ENCODE data around the gene FKBP11.

DNA sequence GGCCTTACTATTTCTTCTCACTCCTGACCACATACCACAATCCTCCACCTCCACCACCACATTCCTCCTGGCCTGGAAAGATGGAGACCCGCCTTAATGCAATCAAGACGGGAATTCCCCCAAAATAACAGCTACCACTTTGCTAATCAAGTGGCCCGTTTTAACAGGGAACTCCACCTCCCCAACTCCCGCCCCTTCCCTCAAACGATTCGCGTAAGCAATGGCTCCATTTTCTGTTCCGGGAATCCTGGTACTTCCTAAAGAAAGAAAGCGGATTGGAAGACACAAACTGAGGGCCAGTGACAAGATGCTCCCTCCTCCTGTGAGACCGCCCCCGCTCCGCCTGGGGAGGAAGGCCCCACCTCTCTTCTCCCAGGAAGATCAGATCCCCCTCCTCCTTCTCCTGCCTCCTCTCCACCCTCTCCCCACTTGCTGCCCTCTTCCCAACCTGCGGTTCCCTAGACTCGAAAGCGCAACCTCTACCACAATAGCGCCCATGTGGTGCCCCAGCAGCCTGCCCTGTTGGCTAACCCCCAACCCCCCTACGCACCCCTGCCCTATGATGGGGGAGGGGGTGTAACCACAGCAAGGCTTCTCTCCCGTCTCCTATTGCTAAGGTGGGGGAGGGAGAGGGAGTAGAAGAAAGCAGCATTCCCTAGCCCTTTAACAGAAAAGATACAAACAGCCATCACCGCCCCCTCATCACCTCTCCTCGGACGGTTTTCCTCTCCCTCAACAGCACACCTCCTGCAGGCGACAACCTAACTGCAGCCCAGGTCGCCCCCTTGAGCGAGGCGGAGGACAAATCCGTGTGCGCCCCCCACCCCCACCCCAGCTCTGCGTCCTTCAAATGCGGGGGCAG, 31.2 kb upstream of the FKBP11 start:
- TF ChIP-seq, protein P1, sequence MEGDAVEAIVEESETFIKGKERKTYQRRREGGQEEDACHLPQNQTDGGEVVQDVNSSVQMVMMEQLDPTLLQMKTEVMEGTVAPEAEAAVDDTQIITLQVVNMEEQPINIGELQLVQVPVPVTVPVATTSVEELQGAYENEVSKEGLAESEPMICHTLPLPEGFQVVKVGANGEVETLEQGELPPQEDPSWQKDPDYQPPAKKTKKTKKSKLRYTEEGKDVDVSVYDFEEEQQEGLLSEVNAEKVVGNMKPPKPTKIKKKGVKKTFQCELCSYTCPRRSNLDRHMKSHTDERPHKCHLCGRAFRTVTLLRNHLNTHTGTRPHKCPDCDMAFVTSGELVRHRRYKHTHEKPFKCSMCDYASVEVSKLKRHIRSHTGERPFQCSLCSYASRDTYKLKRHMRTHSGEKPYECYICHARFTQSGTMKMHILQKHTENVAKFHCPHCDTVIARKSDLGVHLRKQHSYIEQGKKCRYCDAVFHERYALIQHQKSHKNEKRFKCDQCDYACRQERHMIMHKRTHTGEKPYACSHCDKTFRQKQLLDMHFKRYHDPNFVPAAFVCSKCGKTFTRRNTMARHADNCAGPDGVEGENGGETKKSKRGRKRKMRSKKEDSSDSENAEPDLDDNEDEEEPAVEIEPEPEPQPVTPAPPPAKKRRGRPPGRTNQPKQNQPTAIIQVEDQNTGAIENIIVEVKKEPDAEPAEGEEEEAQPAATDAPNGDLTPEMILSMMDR (IDR thresholded peaks at IDR 0.05; ENCODE audit: low read depth, low read length) = no peak
- TF ChIP-seq EZH2phosphoT487 (IDR thresholded peaks at IDR 0.05; ENCODE audit: low read depth) = no peak

Data from OCI-LY3 (cell line).